OCI-LY3 (cell line): ENCODE data around the gene PSAPL1.

Experiments
- CTCF ChIP-seq: fragments of 200-600, 300-600 bp; sonication (generic); IDR thresholded peaks from 2 replicates; pipeline ENCODE4 v1.5.1; 2014; ENCODE audit warnings: antibody characterized with exemption, low read length, low read depth
- EZH2phosphoT487 ChIP-seq: fragments of 200-600 bp; shearing (Covaris generic); IDR thresholded peaks from 2 replicates; pipeline ENCODE4 v1.6.1; 2018; ENCODE audit warnings: antibody characterized with exemption, mixed run types, low read depth

- TF ChIP-seq CTCF, result no peak
- no peak for TF ChIP-seq EZH2phosphoT487
Measured at GRCh38 chr4:7414736-7415510, 19.8 kb downstream of the PSAPL1 start.
